UCSD-AML1 (cell line): ENCODE measurements around the gene PPP1CA.
A peak's percentile ranks its signal among the peaks of the same experiment; 100 is the strongest.

ENCODE experiments used
- DNase-seq: peaks from one replicate; lab custom pipeline; 2025; ENCODE audit not compliant: unreplicated experiment; lab: John Stamatoyannopoulos, UW

Gene PPP1CA

GRCh38 chr11:67401495-67402191 lies at the start of gene PPP1CA:
PPP1CA (minus strand) TSS chr11:67401858; CDS start chr11:67401782, 76 bp downstream.
- peak; percentile 91 for DNase-seq

GRCh38 chr11:67450796-67451657 lies 49.4 kb upstream of the PPP1CA start:
- no peak for DNase-seq

GRCh38 chr11:67449116-67449844 lies 47.6 kb upstream of the PPP1CA start:
- DNase-seq = peak; percentile 42

- no peak for DNase-seq
These were observed 46.6 kb upstream of the PPP1CA start for GRCh38 chr11:67448220-67448609.

GRCh38 chr11:67445515-67445914 lies 43.9 kb upstream of the PPP1CA start:
- no peak for DNase-seq

GRCh38 chr11:67442504-67443404 lies 41.1 kb upstream of the PPP1CA start:
- DNase-seq = no peak

- DNase-seq = no peak
These were observed 40.2 kb upstream of the PPP1CA start for GRCh38 chr11:67441731-67442351.

GRCh38 chr11:67441098-67441563 lies 39.5 kb upstream of the PPP1CA start:
- no peak for DNase-seq

GRCh38 chr11:67440229-67441097 lies 38.8 kb upstream of the PPP1CA start:
- no peak for DNase-seq

GRCh38 chr11:67439321-67440228 lies 37.9 kb upstream of the PPP1CA start:
- peak; percentile 71 for DNase-seq

- DNase-seq = no peak
These were observed 36.7 kb upstream of the PPP1CA start for GRCh38 chr11:67438158-67438902.

GRCh38 chr11:67437809-67438157 lies 36.1 kb upstream of the PPP1CA start:
- DNase-seq = no peak

- DNase-seq = peak; percentile 82
These were observed 35.6 kb upstream of the PPP1CA start, which contains the start of gene PTPRCAP for GRCh38 chr11:67437082-67437808. PTPRCAP (minus strand) TSS chr11:67437682; CDS start chr11:67437619, 63 bp downstream.

- peak; percentile 61 for DNase-seq
These were observed 34.9 kb upstream of the PPP1CA start for GRCh38 chr11:67436459-67437081.

- DNase-seq = no peak
These were observed 34.2 kb upstream of the PPP1CA start for GRCh38 chr11:67435727-67436458.
